ENCODE results near the gene SMIM22.

Gene SMIM22

GRCh38 chr16:4797805-4798252 is 2.7 kb downstream of the SMIM22 start:
- Histone ChIP-seq H4K20me1 (ENCODE audit: low read depth, low read length) (no peaks in the 10 kb centered on the region), H3K79me2 (ENCODE audit: insufficient read depth, low read length) (no peaks in the 10 kb centered on the region), H3K9ac (ENCODE audit: low read length) (no peak overlapping the region), H3K27ac (ENCODE audit: low read depth, low read length) (no peak overlapping the region), H3K9me3 (ENCODE audit: insufficient read depth, low read length) (no peaks in the 10 kb centered on the region), H3K27me3 (ENCODE audit: low read length) (no peaks in the 10 kb centered on the region), H3K36me3 (ENCODE audit: low read length) (no peaks in the 10 kb centered on the region), H3K9me2 (replicated peaks; ENCODE audit: insufficient read depth, low read length) (no peaks in the 10 kb centered on the region), H3F3A (ENCODE audit: insufficient read depth) (0 out of 2 replicates have a peak, but pooled peaks cover 2% of the 10 kb centered on the region), H3K4me3 (ENCODE audit: insufficient read depth, low read length, poor library complexity, severe bottlenecking) (no peak overlapping the region), H3K4me2 (ENCODE audit: low read depth, low read length, poor library complexity, severe bottlenecking) (no peak overlapping the region), H2AFZ (ENCODE audit: low read depth, low read length, severe bottlenecking) (no peak overlapping the region)
- TF ChIP-seq CTCF (IDR thresholded peaks at IDR 0.05; ENCODE audit: insufficient read depth, low read length, poor library complexity, severe bottlenecking), result no peak
- TF ChIP-seq EZH2phosphoT487 (conservative IDR thresholded peaks at IDR 0.05; ENCODE audit: low read length), result no peak

DNA sequence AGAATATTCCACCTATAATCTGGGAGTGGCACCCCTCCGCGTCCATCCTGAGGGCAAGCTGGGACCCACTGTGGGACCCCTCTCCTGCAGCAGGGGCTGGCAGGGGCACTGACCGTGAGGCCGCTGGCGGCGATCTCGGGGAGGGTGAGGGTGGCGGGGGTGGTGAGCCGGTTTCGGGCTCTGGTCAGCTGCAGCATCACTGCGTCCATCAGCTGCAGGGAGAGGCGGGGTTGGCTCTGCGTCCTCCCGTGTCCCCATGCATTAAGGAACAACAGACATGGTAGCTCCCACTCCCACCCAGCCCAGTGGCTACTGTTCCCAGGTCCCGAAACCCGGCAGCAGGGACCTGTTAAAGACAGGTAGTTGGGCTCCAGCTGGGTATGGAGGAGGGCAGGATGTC is 3.3 kb downstream of the SMIM22 start:
- Histone ChIP-seq H3K9ac (ENCODE audit: low read length) (no peak overlapping the region), H3F3A (ENCODE audit: insufficient read depth) (peaks cover 8% of the 10 kb centered on the region), H3K4me3 (ENCODE audit: insufficient read depth, low read length, poor library complexity, severe bottlenecking) (no peak overlapping the region), H3K79me2 (ENCODE audit: insufficient read depth, low read length) (no peaks in the 10 kb centered on the region), H4K20me1 (ENCODE audit: low read depth, low read length) (no peaks in the 10 kb centered on the region), H3K9me3 (ENCODE audit: insufficient read depth, low read length) (no peaks in the 10 kb centered on the region), H3K4me2 (ENCODE audit: low read depth, low read length, poor library complexity, severe bottlenecking) (no peak overlapping the region), H3K27me3 (ENCODE audit: low read length) (no peaks in the 10 kb centered on the region), H2AFZ (ENCODE audit: low read depth, low read length, severe bottlenecking) (no peak overlapping the region), H3K9me2 (replicated peaks; ENCODE audit: insufficient read depth, low read length) (no peaks in the 10 kb centered on the region), H3K27ac (ENCODE audit: low read depth, low read length) (no peak overlapping the region), H3K36me3 (ENCODE audit: low read length) (no peaks in the 10 kb centered on the region)
- TF ChIP-seq EZH2phosphoT487 (conservative IDR thresholded peaks at IDR 0.05; ENCODE audit: low read length) (no peak), CTCF (IDR thresholded peaks at IDR 0.05; ENCODE audit: insufficient read depth, low read length, poor library complexity, severe bottlenecking) (no peak)

DNA sequence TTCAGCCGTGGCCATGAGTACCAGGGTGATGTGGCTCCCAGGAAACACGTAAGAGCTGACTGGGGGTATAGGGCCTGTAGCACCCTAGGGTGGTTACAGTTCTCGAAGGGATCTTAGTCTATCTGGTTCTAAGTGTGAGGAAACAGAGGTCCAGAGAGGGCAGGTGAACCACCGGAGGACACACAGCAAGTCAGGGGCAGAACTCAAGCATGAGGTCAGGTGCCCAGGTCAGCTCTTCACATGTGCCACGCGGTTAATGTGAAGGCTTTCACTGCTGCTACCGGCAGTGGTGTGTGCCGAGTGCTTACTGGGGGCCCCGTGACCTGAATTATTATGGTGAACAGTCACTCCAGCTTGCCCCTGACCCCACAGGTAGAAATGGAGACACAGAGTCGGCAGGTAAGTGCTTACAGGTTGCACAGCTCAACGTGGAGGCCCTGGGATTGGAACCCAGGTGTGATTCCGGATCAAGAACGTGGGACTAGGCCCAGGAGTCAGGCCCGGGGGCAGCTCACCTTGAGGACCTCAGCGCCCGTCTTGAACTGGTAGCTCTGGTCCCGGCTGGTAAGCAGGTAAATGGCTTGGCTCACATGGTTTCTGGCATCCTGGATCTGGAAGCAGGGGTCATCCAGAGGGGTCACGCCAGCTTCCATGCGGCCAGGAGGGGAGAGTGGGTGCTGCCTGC is 4.1 kb downstream of the SMIM22 start:
- H3K9me3 ChIP-seq (ENCODE audit: insufficient read depth, low read length), result no peaks in the 10 kb centered on the region
- H3K4me3 ChIP-seq (ENCODE audit: insufficient read depth, low read length, poor library complexity, severe bottlenecking), result no peak overlapping the region
- H3K79me2 ChIP-seq (ENCODE audit: insufficient read depth, low read length), result no peaks in the 10 kb centered on the region
- no peaks in the 10 kb centered on the region for H3K27me3 ChIP-seq (ENCODE audit: low read length)
- H3K27ac ChIP-seq (ENCODE audit: low read depth, low read length), result no peak overlapping the region
- H4K20me1 ChIP-seq (ENCODE audit: low read depth, low read length), result no peaks in the 10 kb centered on the region
- H3F3A ChIP-seq (ENCODE audit: insufficient read depth), result peaks cover 8% of the 10 kb centered on the region
- no peak overlapping the region for H3K9ac ChIP-seq (ENCODE audit: low read length)
- H3K4me2 ChIP-seq (ENCODE audit: low read depth, low read length, poor library complexity, severe bottlenecking), result no peak overlapping the region
- TF ChIP-seq CTCF (IDR thresholded peaks at IDR 0.05; ENCODE audit: insufficient read depth, low read length, poor library complexity, severe bottlenecking) (no peak), EZH2phosphoT487 (conservative IDR thresholded peaks at IDR 0.05; ENCODE audit: low read length) (no peak)
- H3K36me3 ChIP-seq (ENCODE audit: low read length), result no peaks in the 10 kb centered on the region
- no peak overlapping the region for H2AFZ ChIP-seq (ENCODE audit: low read depth, low read length, severe bottlenecking)
- no peaks in the 10 kb centered on the region for H3K9me2 ChIP-seq (replicated peaks; ENCODE audit: insufficient read depth, low read length)

Measured in SU-DHL-6 (cell line).